HCT116 (cell line): ENCODE data around the gene ASMTL. TPM values are rescaled to one million over a fixed set of nuclear protein-coding genes. Genes with fewer than 3 reads are reported as not detected.

Experiments
- ATAC-seq: fragments of 200-7000 bp; cut with Tn5 transposase; 2 replicates; pipeline ENCODE4 v1.9.1; 2020; ENCODE audit warnings: mild to moderate bottlenecking, moderate library complexity
- BruUV-seq: library from RNA; stranded (reverse); fragments of 400-500 nt; replicated peaks from 2 replicates; lab custom pipeline; 2021; lab: Mats Ljungman, UMichigan
- CTCF ChIA-PET: fragments of 300-600 bp; sonication (Branson Sonifier 250); formaldehyde crosslinking; loops from one replicate; lab custom pipeline; 2021; ENCODE audit warnings: antibody characterized with exemption; lab: Charles Lee
- POLR2A ChIA-PET: fragments of 300-600, 350-600 bp; sonication (Branson Sonifier 250); formaldehyde crosslinking; loops from one replicate; lab custom pipeline; 2021; ENCODE audit warnings: antibody characterized with exemption; lab: Charles Lee
- RAD21 ChIA-PET, 2 experiments: fragments of 300-600 bp; sonication (Branson Sonifier 250); formaldehyde crosslinking; loops; one replicate each; lab custom pipeline; 2023; ENCODE audit warnings: low total read pairs in 2 of 2; ENCODE audit not compliant: uncharacterized antibody in 2 of 2, unreplicated experiment in 2 of 2, low non-redundant PET in 1 of 2; lab: Charles Lee
- DNase-seq: peaks from one replicate; pipeline ENCODE4 v3.0.0-alpha.2; 2010; ENCODE audit warnings: low read depth, low spot score
- H2AFZ ChIP-seq: fragments of 200-600 bp; shearing (Covaris generic), sonication (generic); 2 replicates; pipeline ENCODE4 v1.6.1; 2017; ENCODE audit warnings: low read depth, mixed run types, mixed read lengths, antibody characterized with exemption, low read length; ENCODE audit not compliant: poor library complexity, severe bottlenecking
- H3K27ac ChIP-seq: 2 replicates; pipeline ENCODE4 v1.5.1; 2012; ENCODE audit warnings: low read depth, low read length
- H3K27me3 ChIP-seq: fragments of 200-600 bp; sonication (generic); 2 replicates; pipeline ENCODE4 v1.6.1; 2016; ENCODE audit warnings: mixed run types, low read length, mixed read lengths; ENCODE audit not compliant: insufficient read depth
- H3K36me3 ChIP-seq, 2 experiments: fragments of 200-500 bp in 1 of 2; fragments of 200-600 bp in 1 of 2; sonication (Bioruptor generic) in 1 of 2; sonication (generic) in 1 of 2; 2 replicates each; pipeline versions ENCODE4 v1.5.1 to v1.6.1; 2014 to 2016; ENCODE audit warnings: low read length in 2 of 2, inconsistent platforms in 1 of 2, mixed read lengths in 1 of 2, mixed run types in 1 of 2; ENCODE audit not compliant: insufficient read depth in 2 of 2, control insufficient read depth in 1 of 2
- H3K4me1 ChIP-seq, 2 experiments: fragments of 200-600 bp in 1 of 2; sonication (generic) in 1 of 2; 2 replicates each; pipeline versions ENCODE4 v1.5.1 to v1.6.1; 2012 to 2017; ENCODE audit warnings: low read length in 2 of 2, inconsistent platforms in 1 of 2, mild to moderate bottlenecking in 1 of 2, mixed read lengths in 1 of 2, mixed run types in 1 of 2, moderate library complexity in 1 of 2; ENCODE audit not compliant: insufficient read depth in 2 of 2, control insufficient read depth in 1 of 2
- H3K4me2 ChIP-seq: fragments of 200-600 bp; sonication (generic); 2 replicates; pipeline ENCODE4 v1.6.1; 2017; ENCODE audit warnings: mixed run types, low read length, mixed read lengths
- H3K4me3 ChIP-seq, 2 experiments: fragments of 200-600 bp in 1 of 2; sonication (generic) in 1 of 2; replicated peaks in 1 of 2; 2 replicates each; pipeline ENCODE4 v1.5.1; 2011 to 2016; ENCODE audit warnings: low read length in 2 of 2, control low read depth in 1 of 2, low read depth in 1 of 2, mild to moderate bottlenecking in 1 of 2, mixed read lengths in 1 of 2, mixed run types in 1 of 2
- H3K79me2 ChIP-seq: fragments of 200-600 bp; sonication (generic); 2 replicates; pipeline ENCODE4 v1.6.1; 2017; ENCODE audit warnings: mild to moderate bottlenecking, mixed run types, low read length, moderate library complexity, mixed read lengths; ENCODE audit not compliant: insufficient read depth
- H3K9ac ChIP-seq: fragments of 200-600 bp; sonication (generic); 2 replicates; pipeline ENCODE4 v1.6.1; 2016; ENCODE audit warnings: low read length, mixed read lengths
- H3K9me2 ChIP-seq: fragments of 200-600 bp; sonication (generic), shearing (Covaris generic); 2 replicates; pipeline ENCODE4 v1.6.1; 2017; ENCODE audit warnings: mixed run types, mild to moderate bottlenecking, moderate library complexity; ENCODE audit not compliant: insufficient read depth
- H3K9me3 ChIP-seq, 2 experiments: fragments of 200-500 bp in 1 of 2; fragments of 200-600 bp in 1 of 2; sonication (Bioruptor generic) in 1 of 2; sonication (generic) in 1 of 2; 2 replicates each; pipeline ENCODE4 v1.6.1; 2014 to 2017; ENCODE audit warnings: low read length in 2 of 2, mixed read lengths in 2 of 2, inconsistent platforms in 1 of 2, low read depth in 1 of 2, mild to moderate bottlenecking in 1 of 2, mixed run types in 1 of 2, moderate library complexity in 1 of 2; ENCODE audit not compliant: control insufficient read depth in 1 of 2, insufficient read depth in 1 of 2
- H4K20me1 ChIP-seq: fragments of 200-600 bp; sonication (generic), shearing (Covaris generic); 2 replicates; pipeline ENCODE4 v1.6.1; 2017; ENCODE audit warnings: mixed run types, mild to moderate bottlenecking, moderate library complexity; ENCODE audit not compliant: insufficient read depth
- ATF3 ChIP-seq: IDR thresholded peaks from 2 replicates; pipeline ENCODE4 v1.6.1; 2012
- CBX3 ChIP-seq: IDR thresholded peaks from 2 replicates; pipeline ENCODE4 v1.6.1; 2012; ENCODE audit warnings: low read depth
- CEBPB ChIP-seq: IDR thresholded peaks from 2 replicates; pipeline ENCODE4 v1.6.1; 2012; ENCODE audit warnings: low read depth
- CTCF ChIP-seq, 3 experiments: fragments of 200-600 bp in 1 of 3; sonication (generic) in 1 of 3; IDR thresholded peaks in 2 of 3; conservative IDR thresholded peaks in 1 of 3; 2 replicates each; pipeline ENCODE4 v1.5.1; 2012 to 2017; ENCODE audit warnings: low read depth in 2 of 3, low read length in 2 of 3, antibody characterized with exemption in 1 of 3, borderline replicate concordance in 1 of 3, control low read depth in 1 of 3, mild to moderate bottlenecking in 1 of 3, mixed read lengths in 1 of 3, mixed run types in 1 of 3, moderate library complexity in 1 of 3; ENCODE audit not compliant: insufficient read depth in 1 of 3
- EGR1 ChIP-seq: IDR thresholded peaks from 2 replicates; pipeline ENCODE4 v1.6.1; 2012; ENCODE audit warnings: low read depth
- EZH2 ChIP-seq: fragments of 200-600 bp; sonication (generic); IDR thresholded peaks from 2 replicates; pipeline ENCODE4 v1.6.1; 2017; ENCODE audit warnings: antibody characterized with exemption, mixed run types
- EZH2phosphoT487 ChIP-seq: fragments of 200-600 bp; IDR thresholded peaks from 2 replicates; pipeline ENCODE4 v1.6.1; 2018; ENCODE audit warnings: antibody characterized with exemption, borderline replicate concordance
- JUND ChIP-seq: IDR thresholded peaks from 2 replicates; pipeline ENCODE4 v1.6.1; 2012
- POLR2A ChIP-seq: IDR thresholded peaks from 2 replicates; pipeline ENCODE4 v1.7.0; 2011; ENCODE audit warnings: borderline replicate concordance; ENCODE audit not compliant: insufficient read depth, insufficient read length; ENCODE audit errors: extremely low read depth
- POLR2AphosphoS5 ChIP-seq: IDR thresholded peaks from 2 replicates; pipeline ENCODE4 v1.6.1; 2011; ENCODE audit warnings: mild to moderate bottlenecking, low read depth, low read length, moderate library complexity
- SIN3A ChIP-seq: IDR thresholded peaks from 2 replicates; pipeline ENCODE4 v1.6.1; 2012; ENCODE audit warnings: low read depth
- SP1 ChIP-seq: IDR thresholded peaks from 2 replicates; pipeline ENCODE4 v1.6.1; 2012; ENCODE audit warnings: low read depth
- TCF7L2 ChIP-seq: IDR thresholded peaks from 2 replicates; pipeline ENCODE4 v1.7.0; 2011; ENCODE audit warnings: borderline replicate concordance, inconsistent platforms; ENCODE audit not compliant: insufficient read depth, insufficient read length; ENCODE audit errors: extremely low read depth
- ZFX ChIP-seq: fragments of 450-650 bp; IDR thresholded peaks from 2 replicates; pipeline ENCODE4 v1.6.1; 2017
- ZNF274 ChIP-seq: fragments of 200-500 bp; sonication (Bioruptor generic); IDR thresholded peaks from 2 replicates; pipeline ENCODE4 v1.6.1; 2014; ENCODE audit warnings: mild to moderate bottlenecking, low read depth, low read length, inconsistent platforms
- intact Hi-C: fragments of 100-400 bp; cut with micrococcal nuclease; formaldehyde crosslinking; loops from 2 replicates; pipeline ENCODE4 v1.10.0; 2022
- total RNA-seq: library from RNA; stranded (reverse); gene quantifications from one replicate; pipeline ENCODE4 v1.2.1, GENCODE V29; 2021; ENCODE audit not compliant: unreplicated experiment
- TF ChIP-seq, protein P1 (sequence below): IDR thresholded peaks from 2 replicates; pipeline ENCODE4 v1.6.1; 2012; ENCODE audit warnings: low read depth
- TF ChIP-seq, protein P2 (sequence below): IDR thresholded peaks from 2 replicates; pipeline ENCODE4 v1.6.1; 2011; ENCODE audit warnings: mild to moderate bottlenecking, low read length, moderate library complexity; ENCODE audit not compliant: insufficient replicate concordance; ENCODE audit errors: extremely low read depth
- TF ChIP-seq, protein P3 (sequence below): IDR thresholded peaks from 2 replicates; pipeline ENCODE4 v1.6.1; 2012

ASMTL gene
- total RNA-seq, 1 experiment from 2014 or later = 59.6 TPM

- H3K27ac ChIP-seq = no peak overlapping the region
- no peaks in the 10 kb centered on the region for H3K27me3 ChIP-seq
- no peaks in the 10 kb centered on the region for H3K36me3 ChIP-seq
- no peak overlapping the region for H3K4me2 ChIP-seq
- RAD21 ChIA-PET = no interaction called here
- H3K9me2 ChIP-seq = no peaks in the 10 kb centered on the region
- no peak overlapping the region for H3K9ac ChIP-seq
- ATAC-seq = no peak
- no peaks in the 10 kb centered on the region for H3K9me3 ChIP-seq
- no peak overlapping the region for H3K4me3 ChIP-seq
- peaks cover 7 to 16% of the 10 kb centered on the region in 2 experiments; a peak in 3 of 4 replicates for H3K4me1 ChIP-seq
- peaks cover 19% of the 10 kb centered on the region; the same call in 1 of the 2 replicates for H3K79me2 ChIP-seq
- intact Hi-C loops = no loop called here
- CTCF ChIA-PET = no interaction called here
- no peak overlapping the region for H2AFZ ChIP-seq
- BruUV-seq = no TSS peak
- TF ChIP-seq SIN3A (no peak), CBX3 (no peak), POLR2AphosphoS5 (no peak), POLR2A (no peak), TCF7L2 (no peak), EGR1 (no peak), SP1 (no peak), ZNF274 (no peak), ZFX (no peak), CTCF (IDR thresholded peaks at IDR 0.05 in 2 of 3, conservative IDR thresholded peaks at IDR 0.05 in 1 of 3; ENCODE audit: borderline replicate concordance in 1 of 3, insufficient read depth in 1 of 3, low read depth in 2 of 3, low read length in 2 of 3) (no peak), ATF3 (no peak), CEBPB (no peak), EZH2phosphoT487 (no peak), JUND (no peak), EZH2 (no peak)
- TF ChIP-seq, protein P1, sequence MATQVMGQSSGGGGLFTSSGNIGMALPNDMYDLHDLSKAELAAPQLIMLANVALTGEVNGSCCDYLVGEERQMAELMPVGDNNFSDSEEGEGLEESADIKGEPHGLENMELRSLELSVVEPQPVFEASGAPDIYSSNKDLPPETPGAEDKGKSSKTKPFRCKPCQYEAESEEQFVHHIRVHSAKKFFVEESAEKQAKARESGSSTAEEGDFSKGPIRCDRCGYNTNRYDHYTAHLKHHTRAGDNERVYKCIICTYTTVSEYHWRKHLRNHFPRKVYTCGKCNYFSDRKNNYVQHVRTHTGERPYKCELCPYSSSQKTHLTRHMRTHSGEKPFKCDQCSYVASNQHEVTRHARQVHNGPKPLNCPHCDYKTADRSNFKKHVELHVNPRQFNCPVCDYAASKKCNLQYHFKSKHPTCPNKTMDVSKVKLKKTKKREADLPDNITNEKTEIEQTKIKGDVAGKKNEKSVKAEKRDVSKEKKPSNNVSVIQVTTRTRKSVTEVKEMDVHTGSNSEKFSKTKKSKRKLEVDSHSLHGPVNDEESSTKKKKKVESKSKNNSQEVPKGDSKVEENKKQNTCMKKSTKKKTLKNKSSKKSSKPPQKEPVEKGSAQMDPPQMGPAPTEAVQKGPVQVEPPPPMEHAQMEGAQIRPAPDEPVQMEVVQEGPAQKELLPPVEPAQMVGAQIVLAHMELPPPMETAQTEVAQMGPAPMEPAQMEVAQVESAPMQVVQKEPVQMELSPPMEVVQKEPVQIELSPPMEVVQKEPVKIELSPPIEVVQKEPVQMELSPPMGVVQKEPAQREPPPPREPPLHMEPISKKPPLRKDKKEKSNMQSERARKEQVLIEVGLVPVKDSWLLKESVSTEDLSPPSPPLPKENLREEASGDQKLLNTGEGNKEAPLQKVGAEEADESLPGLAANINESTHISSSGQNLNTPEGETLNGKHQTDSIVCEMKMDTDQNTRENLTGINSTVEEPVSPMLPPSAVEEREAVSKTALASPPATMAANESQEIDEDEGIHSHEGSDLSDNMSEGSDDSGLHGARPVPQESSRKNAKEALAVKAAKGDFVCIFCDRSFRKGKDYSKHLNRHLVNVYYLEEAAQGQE = no peak
- TF ChIP-seq, protein P2, sequence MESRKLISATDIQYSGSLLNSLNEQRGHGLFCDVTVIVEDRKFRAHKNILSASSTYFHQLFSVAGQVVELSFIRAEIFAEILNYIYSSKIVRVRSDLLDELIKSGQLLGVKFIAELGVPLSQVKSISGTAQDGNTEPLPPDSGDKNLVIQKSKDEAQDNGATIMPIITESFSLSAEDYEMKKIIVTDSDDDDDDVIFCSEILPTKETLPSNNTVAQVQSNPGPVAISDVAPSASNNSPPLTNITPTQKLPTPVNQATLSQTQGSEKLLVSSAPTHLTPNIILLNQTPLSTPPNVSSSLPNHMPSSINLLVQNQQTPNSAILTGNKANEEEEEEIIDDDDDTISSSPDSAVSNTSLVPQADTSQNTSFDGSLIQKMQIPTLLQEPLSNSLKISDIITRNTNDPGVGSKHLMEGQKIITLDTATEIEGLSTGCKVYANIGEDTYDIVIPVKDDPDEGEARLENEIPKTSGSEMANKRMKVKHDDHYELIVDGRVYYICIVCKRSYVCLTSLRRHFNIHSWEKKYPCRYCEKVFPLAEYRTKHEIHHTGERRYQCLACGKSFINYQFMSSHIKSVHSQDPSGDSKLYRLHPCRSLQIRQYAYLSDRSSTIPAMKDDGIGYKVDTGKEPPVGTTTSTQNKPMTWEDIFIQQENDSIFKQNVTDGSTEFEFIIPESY = no peak
- TF ChIP-seq, protein P3, sequence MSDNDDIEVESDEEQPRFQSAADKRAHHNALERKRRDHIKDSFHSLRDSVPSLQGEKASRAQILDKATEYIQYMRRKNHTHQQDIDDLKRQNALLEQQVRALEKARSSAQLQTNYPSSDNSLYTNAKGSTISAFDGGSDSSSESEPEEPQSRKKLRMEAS = no peak
- H4K20me1 ChIP-seq = no peaks in the 10 kb centered on the region
- POLR2A ChIA-PET = no interaction called here
- no peak for DNase-seq
These were observed 55.7 kb downstream of the ASMTL start for GRCh38 chrX:1397001-1397400.
